HG02840 (cell line): ENCODE results near the gene EVL.

Experiments
- ATAC-seq: cut with Tn5 transposase; IDR thresholded peaks from one replicate; pipeline ENCODE4 v1.9.1; 2021; ENCODE audit warnings: mild to moderate bottlenecking, moderate library complexity, moderate number of reproducible peaks; ENCODE audit not compliant: unreplicated experiment, low FRiP score

EVL gene

GRCh38 chr14:100105357-100106169 is 40.3 kb downstream of the EVL start:
- ATAC-seq, result no peak

- ATAC-seq, result no peak
Measured at GRCh38 chr14:100106250-100107112, 41.3 kb downstream of the EVL start.

- ATAC-seq, result no peak
Measured at GRCh38 chr14:100107236-100107635, 42.0 kb downstream of the EVL start.

- ATAC-seq, result no peak
Measured at GRCh38 chr14:100108042-100108825, 43.0 kb downstream of the EVL start.

- ATAC-seq, result no peak
Measured at GRCh38 chr14:100108840-100109593, 43.8 kb downstream of the EVL start.

GRCh38 chr14:100109594-100109955 is 44.4 kb downstream of the EVL start:
- no peak for ATAC-seq

- ATAC-seq, result no peak
Measured at GRCh38 chr14:100110816-100111215, 45.6 kb downstream of the EVL start.

- no peak for ATAC-seq
Measured at GRCh38 chr14:100111931-100112704, 46.9 kb downstream of the EVL start.

GRCh38 chr14:100114109-100114765 is 49.0 kb downstream of the EVL start:
- ATAC-seq, result no peak

- ATAC-seq, result no peak
Measured at GRCh38 chr14:100115236-100115635, 50.0 kb downstream of the EVL start.

GRCh38 chr14:100115726-100116125 is 50.5 kb downstream of the EVL start:
- ATAC-seq, result no peak

- no peak for ATAC-seq
Measured at GRCh38 chr14:100116134-100116533, 50.9 kb downstream of the EVL start.

- ATAC-seq, result no peak
Measured at GRCh38 chr14:100117026-100117425, 51.8 kb downstream of the EVL start.

GRCh38 chr14:100117633-100118395 is 52.6 kb downstream of the EVL start:
- ATAC-seq, result no peak

- ATAC-seq, result no peak
Measured at GRCh38 chr14:100118396-100119011, 53.3 kb downstream of the EVL start.

GRCh38 chr14:100119251-100119650 is 54.0 kb downstream of the EVL start:
- ATAC-seq, result no peak

GRCh38 chr14:100120522-100121269 is 55.5 kb downstream of the EVL start:
- ATAC-seq, result no peak
